IMR-90 (cell line): ENCODE results near the gene LYRM2. TPM values are rescaled to one million over a fixed set of nuclear protein-coding genes. Genes with fewer than 3 reads are reported as not detected.

Experiments
- ATAC-seq: fragments of 200-7000 bp; cut with Tn5 transposase; 2 replicates; pipeline ENCODE4 v1.9.1; 2020; ENCODE audit warnings: low read depth, mild to moderate bottlenecking, moderate library complexity
- BruUV-seq: library from RNA; stranded (reverse); fragments of 400-500 nt; replicated peaks from 2 replicates; lab custom pipeline; 2021; lab: Mats Ljungman, UMichigan
- CTCF ChIA-PET: fragments of 300-600 bp; formaldehyde crosslinking; extraction: SDS; loops from one replicate; lab custom pipeline; 2021; ENCODE audit warnings: antibody characterized with exemption; lab: Yijun Ruan, JAX
- POLR2A ChIA-PET: fragments of 300-600 bp; sonication (Branson Sonifier 250); formaldehyde crosslinking; loops from one replicate; lab custom pipeline; 2022; ENCODE audit warnings: antibody characterized with exemption; ENCODE audit not compliant: unreplicated experiment; lab: Charles Lee
- DNase-seq: peaks from one replicate; pipeline ENCODE4 v3.0.0; 2013
- H2AFZ ChIP-seq: replicated peaks from 2 replicates; pipeline ENCODE3; 2013; ENCODE audit warnings: low read length, mild to moderate bottlenecking; ENCODE audit not compliant: poor library complexity
- H2AK5ac ChIP-seq: 2 replicates; pipeline ENCODE4 v1.6.1; 2013; ENCODE audit warnings: low read depth, low read length, inconsistent platforms
- H2AK9ac ChIP-seq: replicated peaks from 2 replicates; pipeline ENCODE3; 2013; ENCODE audit warnings: mild to moderate bottlenecking, low read depth, low read length, moderate library complexity; ENCODE audit not compliant: poor library complexity
- H2BK120ac ChIP-seq: 2 replicates; pipeline ENCODE4 v1.6.1; 2013; ENCODE audit warnings: low read depth, low read length, inconsistent platforms
- H2BK15ac ChIP-seq: 3 replicates; pipeline ENCODE4 v1.6.1; 2013; ENCODE audit warnings: low read depth, low read length, inconsistent platforms
- H2BK20ac ChIP-seq: 2 replicates; pipeline ENCODE4 v1.6.1; 2013; ENCODE audit warnings: low read depth, mild to moderate bottlenecking, inconsistent platforms, low read length, moderate library complexity
- H2BK5ac ChIP-seq: 2 replicates; pipeline ENCODE4 v1.6.1; 2013; ENCODE audit warnings: mild to moderate bottlenecking, low read depth, low read length, inconsistent platforms; ENCODE audit not compliant: poor library complexity, severe bottlenecking
- H3K14ac ChIP-seq: replicated peaks from 2 replicates; pipeline ENCODE4 v1.6.1; 2013; ENCODE audit warnings: low read depth, low read length, inconsistent platforms
- H3K18ac ChIP-seq: 2 replicates; pipeline ENCODE4 v1.6.1; 2013; ENCODE audit warnings: low read depth, low read length, control low read depth
- H3K23ac ChIP-seq: 2 replicates; pipeline ENCODE4 v1.6.1; 2013; ENCODE audit warnings: low read depth, low read length, inconsistent platforms
- H3K27ac ChIP-seq: 2 replicates; pipeline ENCODE4 v1.5.1; 2013; ENCODE audit warnings: mild to moderate bottlenecking, control low read depth, low read length; ENCODE audit not compliant: insufficient read depth
- H3K27me3 ChIP-seq: 2 replicates; pipeline ENCODE4 v1.6.1; 2013; ENCODE audit warnings: low read length; ENCODE audit not compliant: control insufficient read depth, insufficient read depth
- H3K36me3 ChIP-seq: 2 replicates; pipeline ENCODE4 v1.6.1; 2013; ENCODE audit warnings: low read length, mixed read lengths; ENCODE audit not compliant: control insufficient read depth, insufficient read depth
- H3K4ac ChIP-seq: 2 replicates; pipeline ENCODE4 v1.6.1; 2013; ENCODE audit warnings: low read depth, low read length, inconsistent platforms
- H3K4me1 ChIP-seq: 2 replicates; pipeline ENCODE4 v1.6.1; 2013; ENCODE audit warnings: low read length, mixed read lengths; ENCODE audit not compliant: control insufficient read depth, insufficient read depth
- H3K4me2 ChIP-seq: 2 replicates; pipeline ENCODE4 v1.6.1; 2013; ENCODE audit warnings: low read depth, mild to moderate bottlenecking, control low read depth, low read length, moderate library complexity
- H3K4me3 ChIP-seq: 2 replicates; pipeline ENCODE4 v1.5.1; 2013; ENCODE audit warnings: low read depth, mild to moderate bottlenecking, control low read depth, low read length, moderate library complexity; ENCODE audit not compliant: insufficient read depth
- H3K56ac ChIP-seq: 2 replicates; pipeline ENCODE4 v1.6.1; 2013; ENCODE audit warnings: low read length, inconsistent platforms; ENCODE audit not compliant: insufficient read depth; ENCODE audit errors: extremely low read depth
- H3K79me1 ChIP-seq, 2 experiments: 2 replicates each; pipeline ENCODE4 v1.6.1; 2013; ENCODE audit warnings: low read length in 2 of 2, inconsistent platforms in 1 of 2, low read depth in 1 of 2
- H3K9ac ChIP-seq: 2 replicates; pipeline ENCODE4 v1.6.1; 2013; ENCODE audit warnings: low read depth, low read length, control low read depth
- H3K9me1 ChIP-seq: 2 replicates; pipeline ENCODE4 v1.6.1; 2013; ENCODE audit warnings: low read length, inconsistent platforms; ENCODE audit not compliant: insufficient read depth
- H3K9me3 ChIP-seq: 2 replicates; pipeline ENCODE4 v1.6.1; 2013; ENCODE audit warnings: low read length; ENCODE audit not compliant: control insufficient read depth, insufficient read depth
- H4K20me1 ChIP-seq: 2 replicates; pipeline ENCODE4 v1.6.1; 2013; ENCODE audit warnings: low read length, inconsistent platforms; ENCODE audit not compliant: insufficient read depth
- H4K5ac ChIP-seq: 2 replicates; pipeline ENCODE4 v1.6.1; 2013; ENCODE audit warnings: mild to moderate bottlenecking, low read depth, low read length, control low read depth
- H4K8ac ChIP-seq, 2 experiments: 2 replicates each; pipeline ENCODE4 v1.6.1; 2013; ENCODE audit warnings: low read depth in 2 of 2, low read length in 2 of 2, control low read depth in 1 of 2, inconsistent platforms in 1 of 2
- H4K91ac ChIP-seq: 2 replicates; pipeline ENCODE4 v1.6.1; 2013; ENCODE audit warnings: low read depth, low read length, inconsistent platforms; ENCODE audit not compliant: insufficient read depth
- CEBPB ChIP-seq: IDR thresholded peaks from 2 replicates; pipeline ENCODE4 v1.6.1; 2012; ENCODE audit warnings: low read depth, low read length, improper control_type of control experiment
- CHD1 ChIP-seq: IDR thresholded peaks from 2 replicates; pipeline ENCODE4 v1.6.1; 2012; ENCODE audit warnings: low read depth, low read length, improper control_type of control experiment
- MAFK ChIP-seq: IDR thresholded peaks from 2 replicates; pipeline ENCODE4 v1.6.1; 2012; ENCODE audit warnings: low read depth, low read length, improper control_type of control experiment
- MXI1 ChIP-seq: IDR thresholded peaks from 2 replicates; pipeline ENCODE4 v1.6.1; 2012; ENCODE audit warnings: low read depth, mild to moderate bottlenecking, low read length, moderate library complexity, borderline replicate concordance
- POLR2A ChIP-seq: IDR thresholded peaks from 2 replicates; pipeline ENCODE4 v1.6.1; 2012; ENCODE audit warnings: mild to moderate bottlenecking, low read depth, low read length
- RAD21 ChIP-seq: IDR thresholded peaks from 2 replicates; pipeline ENCODE4 v1.6.1; 2012; ENCODE audit warnings: low read length, improper control_type of control experiment
- RCOR1 ChIP-seq: IDR thresholded peaks from 2 replicates; pipeline ENCODE4 v1.6.1; 2012; ENCODE audit warnings: mild to moderate bottlenecking, low read length, improper control_type of control experiment; ENCODE audit not compliant: insufficient replicate concordance
- whole genome bisulfite sequencing, 2 experiments: methylation state at CpG; one replicate each; pipeline versions ENCODE4 v1.1.5 to v1.1.7; 2013; ENCODE audit warnings: missing lambda C conversion rate in 2 of 2; ENCODE audit not compliant: insufficient read length in 1 of 2; ENCODE audit errors: extremely low coverage in 2 of 2; 5-methylcytosine and 5-hydroxymethylcytosine counted together
- dilution Hi-C: fragments of 300-500 bp; cut with HindIII; formaldehyde crosslinking; loops from one replicate; pipeline ENCODE4 v1.14.3; 2018; ENCODE audit warnings: low sequenced_read_pairs; ENCODE audit not compliant: unreplicated experiment
- in situ Hi-C: fragments of 300-500 bp; cut with MboI; formaldehyde crosslinking; loops from 3 replicates; pipeline ENCODE4 v1.14.3; 2019; ENCODE audit warnings: low sequenced_read_pairs, inconsistent platforms, mixed read lengths
- intact Hi-C: fragments of 100-400 bp; cut with micrococcal nuclease; formaldehyde crosslinking; loops from 2 replicates; pipeline ENCODE4 v1.10.0; 2022
- polyA plus RNA-seq, 3 experiments: library from polyadenylated mRNA; depleted of rRNA; stranded (reverse); fragments of >200 nt; gene quantifications; 2 replicates each; pipeline ENCODE4 v1.2.3, GENCODE V29; 2012; ENCODE audit warnings: low replicate concordance in 1 of 3
- total RNA-seq: library from RNA; depleted of rRNA; stranded (reverse); fragments of >200 nt; gene quantifications from 2 replicates; pipeline ENCODE4 v1.2.3, GENCODE V29; 2012
- TF ChIP-seq, protein P1 (sequence below): fragments of 150-350 bp; IDR thresholded peaks from 2 replicates; pipeline ENCODE4 v1.6.1; 2017; ENCODE audit warnings: mild to moderate bottlenecking, antibody characterized with exemption, low read length, low read depth
- TF ChIP-seq, protein P2 (sequence below): conservative IDR thresholded peaks from 2 replicates; pipeline ENCODE4 v1.5.1; 2012; ENCODE audit warnings: mild to moderate bottlenecking, low read depth, low read length, improper control_type of control experiment

The LYRM2 gene
- total and polyA plus RNA-seq, 2 of the 4 experiments (the other 2 are of a cell fraction), result 14.0 to 24.0 TPM

- TF ChIP-seq MAFK, result no peak
Observed at GRCh38 chr6:89679215-89680120, 40.9 kb upstream of the LYRM2 start (continued).

DNA sequence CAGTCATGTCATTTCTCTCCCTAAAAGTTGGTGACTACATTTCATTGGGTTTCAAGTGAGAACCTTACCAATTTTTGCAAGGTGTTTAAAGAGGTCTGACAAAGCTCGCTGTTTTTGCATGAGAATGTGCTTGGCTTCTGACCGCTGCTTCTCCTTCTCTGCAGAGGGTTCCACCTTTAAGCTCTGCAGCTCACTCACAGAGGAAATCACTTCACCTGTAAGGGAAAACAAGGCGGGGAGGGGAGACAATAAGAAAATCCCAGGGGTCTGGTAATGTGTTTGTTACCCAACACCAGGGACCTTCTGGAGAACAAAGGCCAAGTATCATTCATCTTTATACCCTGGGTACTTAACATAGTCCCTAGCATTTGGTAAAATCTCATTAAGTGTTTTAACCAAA lies 40.0 kb upstream of the LYRM2 start:
- H2BK20ac ChIP-seq, result no peak overlapping the region
- H4K91ac ChIP-seq, result no peak overlapping the region
- H3K36me3 ChIP-seq, result peaks cover 54% of the 10 kb centered on the region
- no CpG with 5 or more reads among the region's 3 CpGs for WGBS, 2 experiments
- no peak overlapping the region for H3K23ac ChIP-seq
- no peak for TF ChIP-seq RAD21
- TF ChIP-seq RCOR1, result no peak
- TF ChIP-seq, protein P1, sequence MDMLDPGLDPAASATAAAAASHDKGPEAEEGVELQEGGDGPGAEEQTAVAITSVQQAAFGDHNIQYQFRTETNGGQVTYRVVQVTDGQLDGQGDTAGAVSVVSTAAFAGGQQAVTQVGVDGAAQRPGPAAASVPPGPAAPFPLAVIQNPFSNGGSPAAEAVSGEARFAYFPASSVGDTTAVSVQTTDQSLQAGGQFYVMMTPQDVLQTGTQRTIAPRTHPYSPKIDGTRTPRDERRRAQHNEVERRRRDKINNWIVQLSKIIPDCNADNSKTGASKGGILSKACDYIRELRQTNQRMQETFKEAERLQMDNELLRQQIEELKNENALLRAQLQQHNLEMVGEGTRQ, result no peak
- TF ChIP-seq MAFK, result no peak
- TF ChIP-seq CEBPB, result no peak
- TF ChIP-seq POLR2A, result no peak
- TF ChIP-seq MXI1, result no peak
- TF ChIP-seq, protein P2, sequence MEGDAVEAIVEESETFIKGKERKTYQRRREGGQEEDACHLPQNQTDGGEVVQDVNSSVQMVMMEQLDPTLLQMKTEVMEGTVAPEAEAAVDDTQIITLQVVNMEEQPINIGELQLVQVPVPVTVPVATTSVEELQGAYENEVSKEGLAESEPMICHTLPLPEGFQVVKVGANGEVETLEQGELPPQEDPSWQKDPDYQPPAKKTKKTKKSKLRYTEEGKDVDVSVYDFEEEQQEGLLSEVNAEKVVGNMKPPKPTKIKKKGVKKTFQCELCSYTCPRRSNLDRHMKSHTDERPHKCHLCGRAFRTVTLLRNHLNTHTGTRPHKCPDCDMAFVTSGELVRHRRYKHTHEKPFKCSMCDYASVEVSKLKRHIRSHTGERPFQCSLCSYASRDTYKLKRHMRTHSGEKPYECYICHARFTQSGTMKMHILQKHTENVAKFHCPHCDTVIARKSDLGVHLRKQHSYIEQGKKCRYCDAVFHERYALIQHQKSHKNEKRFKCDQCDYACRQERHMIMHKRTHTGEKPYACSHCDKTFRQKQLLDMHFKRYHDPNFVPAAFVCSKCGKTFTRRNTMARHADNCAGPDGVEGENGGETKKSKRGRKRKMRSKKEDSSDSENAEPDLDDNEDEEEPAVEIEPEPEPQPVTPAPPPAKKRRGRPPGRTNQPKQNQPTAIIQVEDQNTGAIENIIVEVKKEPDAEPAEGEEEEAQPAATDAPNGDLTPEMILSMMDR, result no peak
- no peak for TF ChIP-seq CHD1
- H4K5ac ChIP-seq, result no peak overlapping the region
- no peak overlapping the region for H3K4me3 ChIP-seq
- H3K27me3 ChIP-seq, result no peaks in the 10 kb centered on the region
- intact Hi-C loops, result no loop called here
- no peak overlapping the region for H3K4me2 ChIP-seq
- H3K18ac ChIP-seq, result no peak overlapping the region
- no peak overlapping the region for H2BK120ac ChIP-seq
- H3K14ac ChIP-seq, result no peak overlapping the region
- dilution Hi-C loops, result no loop called here
- DNase-seq (no peak), ATAC-seq (no peak)
- H3K27ac ChIP-seq, result no peak overlapping the region
- H3K9ac ChIP-seq, result no peak overlapping the region
- H3K9me3 ChIP-seq, result no peaks in the 10 kb centered on the region
- no peak overlapping the region for H3K56ac ChIP-seq
- H3K79me1 ChIP-seq, result no peaks in the 10 kb centered on the region
- H2BK15ac ChIP-seq, result no peak overlapping the region
- in situ Hi-C loops, result no loop called here
- no peak overlapping the region for H4K8ac ChIP-seq
- peaks cover 3% of the 10 kb centered on the region; the same call in 1 of the 2 replicates for H3K4me1 ChIP-seq
- ChIA-PET POLR2A (no interaction called here), CTCF (interaction anchor here (0.6 kb wide), 1 partner anchor 11 kb away, joined by 4 read pairs; no protein-coding TSS in a partner anchor)
- no peak overlapping the region for H2AK9ac ChIP-seq
- BruUV-seq, result no TSS peak
- no peak overlapping the region for H3K4ac ChIP-seq
- no peak overlapping the region for H2AK5ac ChIP-seq
- peaks cover 3% of the 10 kb centered on the region for H3K9me1 ChIP-seq
- no peak overlapping the region for H2AFZ ChIP-seq
- H2BK5ac ChIP-seq, result no peak overlapping the region
- H4K20me1 ChIP-seq, result no peaks in the 10 kb centered on the region
